CD14-positive monocyte (primary cell): ENCODE results near the gene DTL. TPM values are rescaled to one million over a fixed set of nuclear protein-coding genes. Genes with fewer than 3 reads are reported as not detected.

ENCODE experiments used
- DNase-seq, 3 donors: peaks; one replicate each; pipeline ENCODE4 v3.0.0-alpha.2; 2011 to 2022
- H2AFZ ChIP-seq: 2 replicates; pipeline ENCODE4 v1.6.0; 2012; ENCODE audit warnings: mild to moderate bottlenecking, low read depth, low read length, inconsistent platforms; ENCODE audit not compliant: insufficient read depth, poor library complexity, severe bottlenecking
- H3K27ac ChIP-seq, 2 donors: 1 replicate in 1 of 2; 2 replicates in 1 of 2; pipeline ENCODE4 v1.5.1; 2012 to 2013; ENCODE audit warnings: low read length in 2 of 2, control low read depth in 1 of 2, inconsistent platforms in 1 of 2, low read depth in 1 of 2, mild to moderate bottlenecking in 1 of 2
- H3K27me3 ChIP-seq, 2 donors: one replicate each; pipeline versions ENCODE4 v1.6.0 to v1.6.1; 2011 to 2013; ENCODE audit warnings: low read length in 2 of 2; ENCODE audit not compliant: control insufficient read depth in 2 of 2, insufficient read depth in 2 of 2
- H3K36me3 ChIP-seq, 2 donors: replicated peaks in 1 of 2; 1 replicate in 1 of 2; 2 replicates in 1 of 2; pipeline versions ENCODE4 v1.5.1 to v1.6.1; 2012 to 2013; ENCODE audit warnings: low read length in 2 of 2, control low read depth in 1 of 2, inconsistent platforms in 1 of 2, mild to moderate bottlenecking in 1 of 2; ENCODE audit not compliant: insufficient read depth in 2 of 2, control insufficient read depth in 1 of 2
- H3K4me1 ChIP-seq, 2 donors: 1 replicate in 1 of 2; 2 replicates in 1 of 2; pipeline versions ENCODE4 v1.5.1 to v1.6.1; 2012 to 2013; ENCODE audit warnings: low read length in 2 of 2, control low read depth in 1 of 2, inconsistent platforms in 1 of 2, mild to moderate bottlenecking in 1 of 2, moderate library complexity in 1 of 2; ENCODE audit not compliant: insufficient read depth in 2 of 2, control insufficient read depth in 1 of 2
- H3K4me2 ChIP-seq: replicated peaks from 2 replicates; pipeline ENCODE3; 2012; ENCODE audit warnings: low read length, moderate library complexity, mild to moderate bottlenecking; ENCODE audit not compliant: poor library complexity, severe bottlenecking; ENCODE audit errors: extremely low read depth
- H3K4me3 ChIP-seq, 3 experiments: fragments of 200-600 bp in 1 of 3; sonication (generic) in 1 of 3; replicated peaks in 1 of 3; 1 replicate in 2 of 3; 2 replicates in 1 of 3; pipeline ENCODE4 v1.5.1; 2011 to 2013; ENCODE audit warnings: low read length in 3 of 3, mild to moderate bottlenecking in 3 of 3, control low read depth in 2 of 3, low read depth in 2 of 3, inconsistent platforms in 1 of 3, moderate library complexity in 1 of 3
- H3K79me2 ChIP-seq: 2 replicates; pipeline ENCODE4 v1.6.0; 2012; ENCODE audit warnings: mild to moderate bottlenecking, control low read depth, inconsistent platforms, low read length, moderate library complexity; ENCODE audit not compliant: insufficient read depth
- H3K9ac ChIP-seq: 2 replicates; pipeline ENCODE4 v1.6.0; 2017; ENCODE audit warnings: low read length, mild to moderate bottlenecking; ENCODE audit not compliant: insufficient read depth, poor library complexity, severe bottlenecking
- H3K9me3 ChIP-seq, 2 donors: replicated peaks in 1 of 2; 1 replicate in 1 of 2; 2 replicates in 1 of 2; pipeline versions ENCODE4 v1.5.1 to v1.6.1; 2012 to 2013; ENCODE audit warnings: low read length in 2 of 2, control low read depth in 1 of 2; ENCODE audit not compliant: control insufficient read depth in 1 of 2, insufficient read depth in 1 of 2
- H4K20me1 ChIP-seq: 2 replicates; pipeline ENCODE4 v1.6.0; 2012; ENCODE audit warnings: mild to moderate bottlenecking, low read length, control low read depth, moderate library complexity; ENCODE audit not compliant: insufficient read depth
- H3K27ac Mint-ChIP-seq, 7 donors: one replicate each; pipeline ENCODE4 v1.8.0; 2020; ENCODE audit warnings: mild to moderate bottlenecking in 7 of 7, mixed read lengths in 7 of 7, moderate library complexity in 6 of 7, inconsistent platforms in 2 of 7
- H3K27me3 Mint-ChIP-seq, 3 donors: one replicate each; pipeline ENCODE4 v1.8.0; 2021 to 2022; ENCODE audit warnings: low read depth in 3 of 3, mild to moderate bottlenecking in 3 of 3, mixed read lengths in 3 of 3, moderate library complexity in 3 of 3, inconsistent platforms in 1 of 3
- H3K36me3 Mint-ChIP-seq, 2 donors: one replicate each; pipeline ENCODE4 v1.8.0; 2020; ENCODE audit warnings: mixed read lengths in 2 of 2, inconsistent platforms in 1 of 2, mild to moderate bottlenecking in 1 of 2
- H3K4me1 Mint-ChIP-seq: one replicate; pipeline ENCODE4 v1.8.0; 2020; ENCODE audit warnings: mild to moderate bottlenecking, mixed read lengths
- H3K4me3 Mint-ChIP-seq, 2 donors: one replicate each; pipeline ENCODE4 v1.8.0; 2020; ENCODE audit warnings: mild to moderate bottlenecking in 2 of 2, mixed read lengths in 2 of 2, moderate library complexity in 1 of 2
- H3K9me3 Mint-ChIP-seq, 7 donors: one replicate each; pipeline ENCODE4 v1.8.0; 2020 to 2022; ENCODE audit warnings: mixed read lengths in 7 of 7, mild to moderate bottlenecking in 6 of 7, moderate library complexity in 6 of 7, inconsistent platforms in 2 of 7
- WGBS: methylation state at CpG from one replicate; pipeline ENCODE4 v1.1.5; 2013; ENCODE audit warnings: missing lambda C conversion rate; ENCODE audit not compliant: insufficient coverage; 5-methylcytosine and 5-hydroxymethylcytosine counted together
- intact Hi-C, 2 donors: fragments of 100-400 bp; cut with micrococcal nuclease; formaldehyde crosslinking; loops; one replicate each; pipeline versions ENCODE4 v1.15.0 to v1.15.1; 2023
- polyA plus RNA-seq, 3 donors: library from polyadenylated mRNA; depleted of rRNA in 1 of 3; unstranded in 2 of 3; stranded (reverse) in 1 of 3; fragments of 300-500 nt in 2 of 3; fragments of >200 nt in 1 of 3; fragmentation: Illumina TruSeq in 2 of 3; gene quantifications; 1 replicate in 2 of 3; 2 replicates in 1 of 3; pipeline ENCODE4 v1.2.3, GENCODE V29; 2012 to 2021
- TF ChIP-seq, protein P1 (sequence below): fragments of 200-600 bp; IDR thresholded peaks from one replicate; pipeline ENCODE4 v1.8.0; 2022; ENCODE audit warnings: antibody characterized with exemption, mild to moderate bottlenecking

DTL gene
- polyA plus RNA-seq, 3 donors: not detected

DNA sequence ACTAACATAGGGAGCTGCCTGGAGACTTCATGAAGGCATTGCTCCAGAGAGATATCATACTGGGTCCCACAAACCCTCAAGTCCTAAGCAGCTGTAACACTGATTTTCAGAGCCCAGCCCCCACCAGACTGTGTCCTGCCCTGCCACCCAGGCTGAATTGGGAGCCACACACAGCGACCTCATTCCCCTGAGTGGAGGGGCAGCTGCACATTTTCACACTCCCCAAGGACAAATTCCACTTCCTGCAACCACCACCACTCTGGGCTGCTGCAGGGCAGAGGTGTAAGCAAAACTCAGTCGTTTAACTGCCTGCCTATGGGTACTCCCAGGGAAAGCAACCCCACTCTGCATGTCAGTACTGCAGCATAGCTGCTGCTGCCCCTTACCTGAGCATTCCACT lies 19.8 kb downstream of the DTL start:
- Histone ChIP-seq H3K9me3 (peaks cover 0 to 4% of the 10 kb centered on the region in 2 donors), H3K79me2 (no peaks in the 10 kb centered on the region), H3K9ac (no peak overlapping the region), H4K20me1 (no peaks in the 10 kb centered on the region), H3K4me1 (no peaks in the 10 kb centered on the region), H3K27me3 (no peaks in the 10 kb centered on the region), H3K4me3 (no peak overlapping the region), H3K4me2 (no peak overlapping the region), H3K27ac (no peak overlapping the region), H2AFZ (no peak overlapping the region), H3K36me3 (peaks cover 6 to 44% of the 10 kb centered on the region in 2 donors)
- H3K9me3 Mint-ChIP-seq: peaks cover 0 to 8% (median 3%) of the 10 kb centered on the region in 7 donors
- H3K27ac Mint-ChIP-seq: no peak overlapping the region
- no peaks in the 10 kb centered on the region for H3K27me3 Mint-ChIP-seq
- no peaks in the 10 kb centered on the region for H3K4me1 Mint-ChIP-seq
- no peak overlapping the region for H3K4me3 Mint-ChIP-seq
- intact Hi-C loops: no loop called here
- peaks cover 39 to 73% of the 10 kb centered on the region in 2 donors for H3K36me3 Mint-ChIP-seq
- WGBS: 100% methylated on average over 2 of the region's 2 CpGs
- TF ChIP-seq, protein P1, sequence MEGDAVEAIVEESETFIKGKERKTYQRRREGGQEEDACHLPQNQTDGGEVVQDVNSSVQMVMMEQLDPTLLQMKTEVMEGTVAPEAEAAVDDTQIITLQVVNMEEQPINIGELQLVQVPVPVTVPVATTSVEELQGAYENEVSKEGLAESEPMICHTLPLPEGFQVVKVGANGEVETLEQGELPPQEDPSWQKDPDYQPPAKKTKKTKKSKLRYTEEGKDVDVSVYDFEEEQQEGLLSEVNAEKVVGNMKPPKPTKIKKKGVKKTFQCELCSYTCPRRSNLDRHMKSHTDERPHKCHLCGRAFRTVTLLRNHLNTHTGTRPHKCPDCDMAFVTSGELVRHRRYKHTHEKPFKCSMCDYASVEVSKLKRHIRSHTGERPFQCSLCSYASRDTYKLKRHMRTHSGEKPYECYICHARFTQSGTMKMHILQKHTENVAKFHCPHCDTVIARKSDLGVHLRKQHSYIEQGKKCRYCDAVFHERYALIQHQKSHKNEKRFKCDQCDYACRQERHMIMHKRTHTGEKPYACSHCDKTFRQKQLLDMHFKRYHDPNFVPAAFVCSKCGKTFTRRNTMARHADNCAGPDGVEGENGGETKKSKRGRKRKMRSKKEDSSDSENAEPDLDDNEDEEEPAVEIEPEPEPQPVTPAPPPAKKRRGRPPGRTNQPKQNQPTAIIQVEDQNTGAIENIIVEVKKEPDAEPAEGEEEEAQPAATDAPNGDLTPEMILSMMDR: no peak
- no peak for DNase-seq

DNA sequence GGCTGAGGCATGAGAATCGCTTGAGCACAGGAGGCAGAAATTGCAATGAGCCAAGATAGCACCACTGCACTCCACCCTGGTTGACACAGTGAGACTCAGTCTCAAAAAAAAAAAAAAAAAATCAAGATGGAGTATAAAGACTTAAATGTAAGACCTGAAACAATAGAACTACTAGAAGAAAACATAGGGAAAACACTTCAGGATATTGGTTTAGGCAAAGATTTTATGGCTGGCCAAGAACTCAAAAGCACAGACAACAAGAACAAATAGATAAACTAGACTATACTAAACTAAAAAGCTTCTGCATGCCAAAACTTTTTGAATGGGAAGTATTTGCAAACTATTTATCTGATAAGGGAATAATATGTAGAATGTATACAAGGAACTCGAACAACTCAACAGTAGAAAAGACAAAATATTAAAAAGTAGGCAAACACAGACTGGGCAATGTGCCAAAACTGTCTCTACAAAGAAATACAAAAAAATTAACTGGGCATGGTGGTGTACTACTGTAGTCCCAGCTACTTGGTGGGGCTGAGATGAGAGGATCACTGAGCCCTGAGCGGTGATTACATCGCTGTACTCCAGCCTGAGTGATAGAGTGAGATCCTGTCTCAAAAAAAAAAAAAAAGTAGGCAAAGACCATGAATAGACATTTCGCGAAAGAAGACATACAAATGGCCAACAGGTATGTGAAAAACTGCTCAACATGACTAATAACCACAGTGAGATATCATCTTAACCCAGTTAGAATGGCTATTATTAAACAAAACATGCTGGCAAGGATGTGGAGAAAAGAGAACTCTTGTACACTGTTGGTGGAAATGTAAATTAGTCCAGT lies 25.3 kb downstream of the DTL start:
- no peak overlapping the region for H3K9ac ChIP-seq
- no peaks in the 10 kb centered on the region for H3K4me1 ChIP-seq
- no peaks in the 10 kb centered on the region for H4K20me1 ChIP-seq
- no peak overlapping the region for H3K27ac ChIP-seq
- H3K4me1 Mint-ChIP-seq: no peaks in the 10 kb centered on the region
- peaks cover 0 to 1% (median 0%) of the 10 kb centered on the region in 3 donors for H3K27me3 Mint-ChIP-seq
- H3K36me3 ChIP-seq: peaks cover 3 to 12% of the 10 kb centered on the region in 2 donors
- H3K9me3 ChIP-seq: peaks cover 0 to 2% of the 10 kb centered on the region in 2 donors
- no peaks in the 10 kb centered on the region for H3K27me3 ChIP-seq
- no peaks in the 10 kb centered on the region for H3K79me2 ChIP-seq
- WGBS: 50% methylated on average over 2 of the region's 6 CpGs
- peaks cover 0 to 6% (median 1%) of the 10 kb centered on the region in 7 donors for H3K9me3 Mint-ChIP-seq
- no peak overlapping the region for H3K4me3 Mint-ChIP-seq
- TF ChIP-seq, protein P1: no peak
- intact Hi-C loops: loop anchor here (5.0 kb wide), 2 partner anchors 231 to 306 kb away; no protein-coding TSS in a partner anchor
- H3K36me3 Mint-ChIP-seq: peaks cover 15 to 43% of the 10 kb centered on the region in 2 donors
- H2AFZ ChIP-seq: no peak overlapping the region
- no peak for DNase-seq
- H3K4me3 ChIP-seq: no peak overlapping the region
- no peak overlapping the region for H3K4me2 ChIP-seq
- H3K27ac Mint-ChIP-seq: peak overlapping the region in 2 of 7 donors; percentile 6 to 37
